ENCODE measurements around the gene FLAD1. TPM values are rescaled to one million over a fixed set of nuclear protein-coding genes. Genes with fewer than 3 reads are reported as not detected.

FLAD1 gene
- total and polyA plus RNA-seq, 2 donors (not counting 3 experiments of a cell fraction or from before 2014, with no cell fraction given) = 42.2 to 59.1 TPM

DNA sequence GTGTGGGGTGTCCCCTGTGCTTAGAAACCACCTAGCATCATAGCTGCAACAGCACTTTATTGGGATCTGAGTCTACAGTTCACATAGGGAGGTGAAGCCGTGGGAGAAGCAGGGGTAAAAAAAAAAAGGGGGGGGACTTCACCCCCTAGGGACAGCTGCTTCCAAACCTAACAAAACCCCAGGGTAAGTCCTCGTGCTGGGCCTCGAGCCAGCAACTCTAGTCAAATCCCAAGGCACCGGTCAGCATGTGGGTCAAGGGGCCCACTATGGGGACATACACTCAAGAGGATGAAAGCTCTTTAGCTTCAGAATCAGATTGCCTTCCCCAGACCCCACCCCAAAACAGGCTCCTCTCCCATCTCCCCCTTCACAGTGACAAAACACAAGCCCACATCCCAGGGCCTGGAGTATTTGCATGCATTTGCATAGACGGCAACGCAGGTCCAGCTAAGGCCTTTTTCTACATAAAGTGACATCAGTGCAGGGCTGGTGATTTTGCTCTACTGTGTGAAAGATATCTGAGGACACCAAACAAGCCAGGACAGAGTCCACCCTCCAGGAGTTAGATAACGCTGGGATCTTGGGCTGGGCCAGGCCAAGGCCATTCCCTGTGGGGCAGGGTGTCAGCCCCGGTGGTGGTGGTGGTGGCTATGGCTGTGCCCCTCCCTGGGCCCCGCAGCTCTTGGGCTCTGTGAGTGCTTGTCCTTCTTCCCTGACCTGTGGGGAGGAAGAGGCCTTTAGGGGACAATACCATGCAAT lies 38.6 kb upstream of the FLAD1 start:
- BruUV-seq (replicated peaks) = no TSS peak
- FAIRE-seq = no peak

More for the DNA sequence above, 38.6 kb upstream of the FLAD1 start:
- H3K79me2 ChIP-seq (ENCODE audit: control insufficient read depth, insufficient read depth, low read length) = no peaks in the 10 kb centered on the region
- H4K20me1 ChIP-seq (replicated peaks; ENCODE audit: control insufficient read depth, extremely low read depth, insufficient read depth, low read length) = no peaks in the 10 kb centered on the region
- ChIA-PET CTCF (interaction anchor here (0.6 to 3.4 kb wide), 27 partner anchors 8 to 460 kb away, joined by 3 to 19 read pairs (median 3); partner anchors contain the start of genes CKS1B and PMVK), POLR2A (interaction anchor here (1.1 to 1.4 kb wide), 2 partner anchors 28 to 385 kb away, joined by 3 read pairs; no protein-coding TSS in a partner anchor)
- TF ChIP-seq POLR2A (IDR thresholded peaks at IDR 0.05; ENCODE audit: low read depth, low read length) = no peak
- TF ChIP-seq, protein P1, sequence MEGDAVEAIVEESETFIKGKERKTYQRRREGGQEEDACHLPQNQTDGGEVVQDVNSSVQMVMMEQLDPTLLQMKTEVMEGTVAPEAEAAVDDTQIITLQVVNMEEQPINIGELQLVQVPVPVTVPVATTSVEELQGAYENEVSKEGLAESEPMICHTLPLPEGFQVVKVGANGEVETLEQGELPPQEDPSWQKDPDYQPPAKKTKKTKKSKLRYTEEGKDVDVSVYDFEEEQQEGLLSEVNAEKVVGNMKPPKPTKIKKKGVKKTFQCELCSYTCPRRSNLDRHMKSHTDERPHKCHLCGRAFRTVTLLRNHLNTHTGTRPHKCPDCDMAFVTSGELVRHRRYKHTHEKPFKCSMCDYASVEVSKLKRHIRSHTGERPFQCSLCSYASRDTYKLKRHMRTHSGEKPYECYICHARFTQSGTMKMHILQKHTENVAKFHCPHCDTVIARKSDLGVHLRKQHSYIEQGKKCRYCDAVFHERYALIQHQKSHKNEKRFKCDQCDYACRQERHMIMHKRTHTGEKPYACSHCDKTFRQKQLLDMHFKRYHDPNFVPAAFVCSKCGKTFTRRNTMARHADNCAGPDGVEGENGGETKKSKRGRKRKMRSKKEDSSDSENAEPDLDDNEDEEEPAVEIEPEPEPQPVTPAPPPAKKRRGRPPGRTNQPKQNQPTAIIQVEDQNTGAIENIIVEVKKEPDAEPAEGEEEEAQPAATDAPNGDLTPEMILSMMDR (IDR thresholded peaks at IDR 0.05; ENCODE audit: extremely low read depth in 1 of 2, insufficient read depth in 1 of 2, low read depth in 1 of 2, low read length in 2 of 2) = no peak
- TF ChIP-seq JUN (IDR thresholded peaks at IDR 0.05; ENCODE audit: borderline replicate concordance, insufficient read depth, insufficient read length, low read depth) = no peak
- no peak for TF ChIP-seq GATA2 (IDR thresholded peaks at IDR 0.05; ENCODE audit: insufficient read depth, insufficient read length, low read depth, low read length)
- TF ChIP-seq EZH2 (IDR thresholded peaks at IDR 0.05; ENCODE audit: borderline replicate concordance, low read depth, low read length, severe bottlenecking) = no peak
- TF ChIP-seq, protein P2, sequence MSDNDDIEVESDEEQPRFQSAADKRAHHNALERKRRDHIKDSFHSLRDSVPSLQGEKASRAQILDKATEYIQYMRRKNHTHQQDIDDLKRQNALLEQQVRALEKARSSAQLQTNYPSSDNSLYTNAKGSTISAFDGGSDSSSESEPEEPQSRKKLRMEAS (IDR thresholded peaks at IDR 0.05; ENCODE audit: insufficient read depth, insufficient read length) = no peak
- TF ChIP-seq MYC (IDR thresholded peaks at IDR 0.05; ENCODE audit: low read depth, low read length) = no peak
- no peak for TF ChIP-seq POLR2AphosphoS5 (IDR thresholded peaks at IDR 0.05; ENCODE audit: insufficient read depth, low read depth, low read length)
- TF ChIP-seq FOS (IDR thresholded peaks at IDR 0.05; ENCODE audit: borderline replicate concordance, insufficient read depth, low read length) = no peak
- peaks cover 0 to 25% of the 10 kb centered on the region in 2 experiments for H3K36me3 ChIP-seq (ENCODE audit: control insufficient read depth in 2 of 2, extremely low read depth in 1 of 2, insufficient read depth in 2 of 2, low read length in 2 of 2)
- H2AFZ ChIP-seq (ENCODE audit: low read depth, low read length) = no peak overlapping the region
- no peaks in the 10 kb centered on the region for H3K9me3 ChIP-seq (replicated peaks; ENCODE audit: control insufficient read depth, insufficient read depth, low read length)
- DNase-seq (ENCODE audit: low read depth, low spot score) = no peak
- no peaks in the 10 kb centered on the region for H3K4me1 ChIP-seq (ENCODE audit: control insufficient read depth, extremely low read depth, insufficient read depth, low read length)
- H3K9ac ChIP-seq (replicated peaks; ENCODE audit: extremely low read depth, insufficient read depth, low read length) = no peak overlapping the region
- dilution Hi-C loops (cut with MboI; ENCODE audit: extremely low pct_ligation_motif_present, low sequenced_read_pairs) = no loop called here
- H3K27ac ChIP-seq (ENCODE audit: insufficient read depth, low read depth, low read length) = no peak overlapping the region
- intact Hi-C loops (cut with micrococcal nuclease) = no loop called here
- H3K4me2 ChIP-seq (ENCODE audit: insufficient read depth, low read length) = no peak overlapping the region
- H3K9me1 ChIP-seq (replicated peaks; ENCODE audit: control insufficient read depth, extremely low read depth, insufficient read depth, low read length) = no peaks in the 10 kb centered on the region
- H3K4me3 ChIP-seq (replicated peaks in 1 of 3; ENCODE audit: insufficient read depth in 1 of 3, low read depth in 1 of 3, low read length in 3 of 3) = no peak overlapping the region
- no peaks in the 10 kb centered on the region for H3K27me3 ChIP-seq (ENCODE audit: control insufficient read depth in 2 of 2, insufficient read depth in 2 of 2, low read length in 2 of 2)
